ENCODE data around the gene CFDP1. TPM values are rescaled to one million over a fixed set of nuclear protein-coding genes. Genes with fewer than 3 reads are reported as not detected.

The CFDP1 gene
- total and polyA plus RNA-seq, 2 of the 13 experiments (the other 11 are each of a cell fraction or from before 2014, with no cell fraction given): 78.6 to 153 TPM

DNA sequence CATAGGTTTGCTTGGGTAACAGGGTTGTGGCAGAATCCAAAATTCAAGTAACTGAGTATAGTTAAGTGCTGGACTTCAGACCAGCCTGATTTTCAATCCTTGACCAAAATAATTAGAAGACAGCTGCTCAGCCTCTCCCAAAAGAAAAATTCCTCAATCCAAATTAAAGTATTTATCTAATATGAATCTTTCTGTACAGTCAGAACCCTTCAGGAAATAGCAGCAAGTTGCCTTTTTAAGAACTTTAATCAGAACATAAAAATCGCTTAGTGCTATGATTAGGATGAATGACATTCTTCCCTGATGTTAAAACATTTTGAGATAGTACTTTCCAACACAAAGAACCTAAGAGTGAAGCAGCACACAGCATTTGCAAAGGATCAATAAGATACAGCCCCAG is 50.2 kb downstream of the CFDP1 start:
- H3K36me3 ChIP-seq (replicated peaks in 1 of 2; ENCODE audit: control insufficient read depth in 1 of 2, insufficient read depth in 2 of 2, low read length in 2 of 2): peaks cover 9 to 37% of the 10 kb centered on the region in 2 experiments
- H3K4me1 ChIP-seq (ENCODE audit: insufficient read depth, low read length): no peaks in the 10 kb centered on the region
- DNase-seq (ENCODE audit: low spot score) (no peak), FAIRE-seq (no peak), ATAC-seq (no peak)
- no TSS peak for BruUV-seq (replicated peaks)
- H3K4me3 ChIP-seq (replicated peaks in 1 of 3; ENCODE audit: insufficient read depth in 1 of 3, low read depth in 2 of 3, low read length in 3 of 3): no peak overlapping the region
- in situ Hi-C loops (cut with HindIII; ENCODE audit: extremely low pct_ligation_motif_present, low pct_unique_long_range_greater_than_20kb): no loop called here
- no peaks in the 10 kb centered on the region for H3K9me3 ChIP-seq (ENCODE audit: low read length)
- no peak overlapping the region for H3K27ac ChIP-seq (ENCODE audit: extremely low read length, insufficient read depth, low read length)
- POLR2A ChIA-PET: no interaction called here
- CTCF ChIA-PET (ENCODE audit: low intra/inter-chr PET ratio, low total read pairs): no interaction called here
- 0 out of 2 replicates have a peak, but pooled peaks cover 5% of the 10 kb centered on the region for H4K20me1 ChIP-seq (ENCODE audit: insufficient read depth, low read length)
- H3K79me2 ChIP-seq (ENCODE audit: insufficient read depth, low read length): no peaks in the 10 kb centered on the region
- TF ChIP-seq, protein P1, sequence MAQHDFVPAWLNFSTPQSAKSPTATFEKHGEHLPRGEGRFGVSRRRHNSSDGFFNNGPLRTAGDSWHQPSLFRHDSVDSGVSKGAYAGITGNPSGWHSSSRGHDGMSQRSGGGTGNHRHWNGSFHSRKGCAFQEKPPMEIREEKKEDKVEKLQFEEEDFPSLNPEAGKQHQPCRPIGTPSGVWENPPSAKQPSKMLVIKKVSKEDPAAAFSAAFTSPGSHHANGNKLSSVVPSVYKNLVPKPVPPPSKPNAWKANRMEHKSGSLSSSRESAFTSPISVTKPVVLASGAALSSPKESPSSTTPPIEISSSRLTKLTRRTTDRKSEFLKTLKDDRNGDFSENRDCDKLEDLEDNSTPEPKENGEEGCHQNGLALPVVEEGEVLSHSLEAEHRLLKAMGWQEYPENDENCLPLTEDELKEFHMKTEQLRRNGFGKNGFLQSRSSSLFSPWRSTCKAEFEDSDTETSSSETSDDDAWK (CRISPR knock-in tag; IDR thresholded peaks at IDR 0.05): no peak
- TF ChIP-seq, protein P2, sequence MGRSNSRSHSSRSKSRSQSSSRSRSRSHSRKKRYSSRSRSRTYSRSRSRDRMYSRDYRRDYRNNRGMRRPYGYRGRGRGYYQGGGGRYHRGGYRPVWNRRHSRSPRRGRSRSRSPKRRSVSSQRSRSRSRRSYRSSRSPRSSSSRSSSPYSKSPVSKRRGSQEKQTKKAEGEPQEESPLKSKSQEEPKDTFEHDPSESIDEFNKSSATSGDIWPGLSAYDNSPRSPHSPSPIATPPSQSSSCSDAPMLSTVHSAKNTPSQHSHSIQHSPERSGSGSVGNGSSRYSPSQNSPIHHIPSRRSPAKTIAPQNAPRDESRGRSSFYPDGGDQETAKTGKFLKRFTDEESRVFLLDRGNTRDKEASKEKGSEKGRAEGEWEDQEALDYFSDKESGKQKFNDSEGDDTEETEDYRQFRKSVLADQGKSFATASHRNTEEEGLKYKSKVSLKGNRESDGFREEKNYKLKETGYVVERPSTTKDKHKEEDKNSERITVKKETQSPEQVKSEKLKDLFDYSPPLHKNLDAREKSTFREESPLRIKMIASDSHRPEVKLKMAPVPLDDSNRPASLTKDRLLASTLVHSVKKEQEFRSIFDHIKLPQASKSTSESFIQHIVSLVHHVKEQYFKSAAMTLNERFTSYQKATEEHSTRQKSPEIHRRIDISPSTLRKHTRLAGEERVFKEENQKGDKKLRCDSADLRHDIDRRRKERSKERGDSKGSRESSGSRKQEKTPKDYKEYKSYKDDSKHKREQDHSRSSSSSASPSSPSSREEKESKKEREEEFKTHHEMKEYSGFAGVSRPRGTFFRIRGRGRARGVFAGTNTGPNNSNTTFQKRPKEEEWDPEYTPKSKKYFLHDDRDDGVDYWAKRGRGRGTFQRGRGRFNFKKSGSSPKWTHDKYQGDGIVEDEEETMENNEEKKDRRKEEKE (IDR thresholded peaks at IDR 0.05): no peak
- TF ChIP-seq HMG20A (CRISPR knock-in tag; IDR thresholded peaks at IDR 0.05; ENCODE audit: borderline replicate concordance): no peak
- TF ChIP-seq SETDB1 (CRISPR knock-in tag; IDR thresholded peaks at IDR 0.05; ENCODE audit: borderline replicate concordance): no peak
- TF ChIP-seq ZNF780A (CRISPR knock-in tag; IDR thresholded peaks at IDR 0.05): no peak
- TF ChIP-seq HOXA7 (CRISPR knock-in tag; IDR thresholded peaks at IDR 0.05): no peak
- no peak for TF ChIP-seq ZMAT3 (CRISPR knock-in tag; conservative IDR thresholded peaks at IDR 0.05)
- TF ChIP-seq PHB2 (IDR thresholded peaks at IDR 0.05; ENCODE audit: partially characterized antibody): no peak
- TF ChIP-seq ZNF816 (CRISPR knock-in tag; IDR thresholded peaks at IDR 0.05; ENCODE audit: borderline replicate concordance): no peak
- TF ChIP-seq ZNF850 (CRISPR knock-in tag; conservative IDR thresholded peaks at IDR 0.05): no peak
- no peak for TF ChIP-seq SIX4 (CRISPR knock-in tag; IDR thresholded peaks at IDR 0.05)
- no peak for TF ChIP-seq ZBTB38 (CRISPR knock-in tag; IDR thresholded peaks at IDR 0.05)
- no peak for TF ChIP-seq ZNF10 (CRISPR knock-in tag; IDR thresholded peaks at IDR 0.05; ENCODE audit: borderline replicate concordance, low read depth)
- TF ChIP-seq HOXA5 (CRISPR knock-in tag; IDR thresholded peaks at IDR 0.05): no peak
- TF ChIP-seq ZNF180 (CRISPR knock-in tag; IDR thresholded peaks at IDR 0.05; ENCODE audit: borderline replicate concordance, low read depth): no peak
- TF ChIP-seq, protein P3, sequence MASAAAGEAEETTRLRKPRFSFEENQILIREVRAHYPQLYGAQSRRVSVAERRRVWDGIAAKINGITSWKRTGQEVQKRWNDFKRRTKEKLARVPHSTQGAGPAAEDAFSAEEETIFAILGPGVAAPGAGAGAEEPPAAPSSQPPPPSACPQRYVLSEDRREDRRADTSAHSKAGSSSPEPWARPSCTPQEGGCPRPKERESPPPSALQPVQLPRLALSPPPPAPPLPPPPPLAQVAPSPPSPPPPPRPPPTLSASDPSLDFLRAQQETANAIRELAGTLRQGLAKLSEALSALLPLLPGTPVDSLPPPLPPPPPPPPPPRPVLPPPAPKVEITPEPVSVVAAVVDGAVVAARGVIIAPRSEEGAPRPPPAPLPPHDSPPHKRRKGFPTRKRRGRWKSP (CRISPR knock-in tag; IDR thresholded peaks at IDR 0.05): no peak
- TF ChIP-seq, protein P4, sequence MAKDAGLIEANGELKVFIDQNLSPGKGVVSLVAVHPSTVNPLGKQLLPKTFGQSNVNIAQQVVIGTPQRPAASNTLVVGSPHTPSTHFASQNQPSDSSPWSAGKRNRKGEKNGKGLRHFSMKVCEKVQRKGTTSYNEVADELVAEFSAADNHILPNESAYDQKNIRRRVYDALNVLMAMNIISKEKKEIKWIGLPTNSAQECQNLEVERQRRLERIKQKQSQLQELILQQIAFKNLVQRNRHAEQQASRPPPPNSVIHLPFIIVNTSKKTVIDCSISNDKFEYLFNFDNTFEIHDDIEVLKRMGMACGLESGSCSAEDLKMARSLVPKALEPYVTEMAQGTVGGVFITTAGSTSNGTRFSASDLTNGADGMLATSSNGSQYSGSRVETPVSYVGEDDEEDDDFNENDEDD (CRISPR knock-in tag; IDR thresholded peaks at IDR 0.05; ENCODE audit: borderline replicate concordance): no peak
- H3K4me2 ChIP-seq (ENCODE audit: low read depth, low read length): no peak overlapping the region
- H3K9ac ChIP-seq (ENCODE audit: insufficient read depth, low read depth, low read length): no peak overlapping the region
- no peaks in the 10 kb centered on the region for H3K27me3 ChIP-seq (ENCODE audit: control insufficient read depth in 1 of 2, insufficient read depth in 2 of 2, low read length in 2 of 2)
- no peak overlapping the region for H2AFZ ChIP-seq (ENCODE audit: low read length)
- WGBS (ENCODE audit: low lambda C conversion rate): 98% methylated on average over 1 of the region's 1 CpG
- intact Hi-C loops (cut with micrococcal nuclease; ENCODE audit: unreplicated experiment): no loop called here

Measured in HepG2 (cell line).